Measurements from ENCODE around the gene AP3S2. TPM values are rescaled to one million over a fixed set of nuclear protein-coding genes. Genes with fewer than 3 reads are reported as not detected.

The AP3S2 gene
- total RNA-seq, 6 experiments from 2014 or later = 30.9 to 37.9 (median 33.4) TPM

- DNase-seq = no peak
- H3K36me3 Mint-ChIP-seq (ENCODE audit: low read depth) = no peaks in the 10 kb centered on the region; the same call in 1 of the 2 replicates
- H3K4me1 Mint-ChIP-seq (ENCODE audit: low read depth) = peaks cover 17% of the 10 kb centered on the region
- H3K27ac Mint-ChIP-seq = no peak overlapping the region
- no peaks in the 10 kb centered on the region for H3K9me3 Mint-ChIP-seq
- peaks cover 3% of the 10 kb centered on the region for H3K27me3 Mint-ChIP-seq (ENCODE audit: insufficient read depth)
- no peak overlapping the region for H3K4me3 Mint-ChIP-seq
- no peak for TF ChIP-seq CTCF (IDR thresholded peaks at IDR 0.05)
Observed at GRCh38 chr15:89908226-89908625, 14.4 kb upstream of the AP3S2 start.

- no peak for DNase-seq
Observed at GRCh38 chr15:89907289-89907688, 13.5 kb upstream of the AP3S2 start.

GRCh38 chr15:89905846-89906378 is 12.1 kb upstream of the AP3S2 start:
- H3K36me3 Mint-ChIP-seq (ENCODE audit: low read depth) = no peaks in the 10 kb centered on the region; the same call in 1 of the 2 replicates
- TF ChIP-seq CTCF (IDR thresholded peaks at IDR 0.05) = no peak
- H3K27ac Mint-ChIP-seq = no peak overlapping the region
- no peaks in the 10 kb centered on the region for H3K4me1 Mint-ChIP-seq (ENCODE audit: low read depth)
- no peaks in the 10 kb centered on the region for H3K9me3 Mint-ChIP-seq
- H3K27me3 Mint-ChIP-seq (ENCODE audit: insufficient read depth) = no peaks in the 10 kb centered on the region; the same call in 1 of the 2 replicates
- DNase-seq = no peak
- H3K4me3 Mint-ChIP-seq = no peak overlapping the region

More at GRCh38 chr15:89907289-89907688, 13.5 kb upstream of the AP3S2 start:
- Mint-ChIP-seq H3K27ac (no peak overlapping the region), H3K4me3 (no peak overlapping the region), H3K36me3 (ENCODE audit: low read depth) (no peaks in the 10 kb centered on the region; the same call in 1 of the 2 replicates), H3K9me3 (no peaks in the 10 kb centered on the region), H3K27me3 (ENCODE audit: insufficient read depth) (peaks cover 3% of the 10 kb centered on the region), H3K4me1 (ENCODE audit: low read depth) (peaks cover 13% of the 10 kb centered on the region)
- TF ChIP-seq CTCF (IDR thresholded peaks at IDR 0.05) = no peak

GRCh38 chr15:89904519-89904918 is 10.7 kb upstream of the AP3S2 start:
- Mint-ChIP-seq H3K4me3 (no peak overlapping the region), H3K4me1 (ENCODE audit: low read depth) (no peaks in the 10 kb centered on the region), H3K36me3 (ENCODE audit: low read depth) (no peaks in the 10 kb centered on the region; the same call in 1 of the 2 replicates), H3K27me3 (ENCODE audit: insufficient read depth) (no peaks in the 10 kb centered on the region; the same call in 1 of the 2 replicates), H3K9me3 (no peaks in the 10 kb centered on the region), H3K27ac (no peak overlapping the region)
- no peak for TF ChIP-seq CTCF (IDR thresholded peaks at IDR 0.05)
- no peak for DNase-seq

GRCh38 chr15:89903858-89904130 is 10.0 kb upstream of the AP3S2 start:
- no peaks in the 10 kb centered on the region; the same call in 1 of the 2 replicates for H3K27me3 Mint-ChIP-seq (ENCODE audit: insufficient read depth)

More at GRCh38 chr15:89903858-89904130, 10.0 kb upstream of the AP3S2 start:
- Mint-ChIP-seq H3K4me1 (ENCODE audit: low read depth) (no peaks in the 10 kb centered on the region), H3K4me3 (no peak overlapping the region), H3K9me3 (no peaks in the 10 kb centered on the region), H3K36me3 (ENCODE audit: low read depth) (no peaks in the 10 kb centered on the region; the same call in 1 of the 2 replicates), H3K27ac (no peak overlapping the region)
- DNase-seq = no peak
- no peak for TF ChIP-seq CTCF (IDR thresholded peaks at IDR 0.05)

Measured in HFFc6 (cell line).